ENCODE measurements around the gene AREG.

DNA sequence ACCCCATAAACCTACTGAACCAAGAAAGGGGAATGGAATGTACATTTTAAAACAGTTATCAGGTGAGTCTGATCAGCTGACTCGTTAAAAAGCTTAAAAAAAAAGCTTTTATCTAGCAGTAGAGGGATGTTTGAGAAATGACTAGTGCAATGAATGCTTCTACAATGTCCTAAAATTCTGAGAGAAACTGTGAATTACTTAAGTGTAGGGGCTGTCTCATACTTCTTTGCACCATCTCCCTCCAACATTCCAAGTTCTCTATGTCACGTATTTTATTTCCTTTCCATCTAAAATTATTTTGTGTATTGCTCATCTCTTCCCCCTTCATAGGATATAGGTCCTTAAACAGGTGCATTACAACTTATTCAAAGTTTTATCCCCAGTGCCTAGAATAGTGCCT, 11.9 kb upstream of the AREG start:
- TF ChIP-seq, protein P1, sequence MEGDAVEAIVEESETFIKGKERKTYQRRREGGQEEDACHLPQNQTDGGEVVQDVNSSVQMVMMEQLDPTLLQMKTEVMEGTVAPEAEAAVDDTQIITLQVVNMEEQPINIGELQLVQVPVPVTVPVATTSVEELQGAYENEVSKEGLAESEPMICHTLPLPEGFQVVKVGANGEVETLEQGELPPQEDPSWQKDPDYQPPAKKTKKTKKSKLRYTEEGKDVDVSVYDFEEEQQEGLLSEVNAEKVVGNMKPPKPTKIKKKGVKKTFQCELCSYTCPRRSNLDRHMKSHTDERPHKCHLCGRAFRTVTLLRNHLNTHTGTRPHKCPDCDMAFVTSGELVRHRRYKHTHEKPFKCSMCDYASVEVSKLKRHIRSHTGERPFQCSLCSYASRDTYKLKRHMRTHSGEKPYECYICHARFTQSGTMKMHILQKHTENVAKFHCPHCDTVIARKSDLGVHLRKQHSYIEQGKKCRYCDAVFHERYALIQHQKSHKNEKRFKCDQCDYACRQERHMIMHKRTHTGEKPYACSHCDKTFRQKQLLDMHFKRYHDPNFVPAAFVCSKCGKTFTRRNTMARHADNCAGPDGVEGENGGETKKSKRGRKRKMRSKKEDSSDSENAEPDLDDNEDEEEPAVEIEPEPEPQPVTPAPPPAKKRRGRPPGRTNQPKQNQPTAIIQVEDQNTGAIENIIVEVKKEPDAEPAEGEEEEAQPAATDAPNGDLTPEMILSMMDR (IDR thresholded peaks at IDR 0.05) = no peak
- no peak for TF ChIP-seq EP300 (IDR thresholded peaks at IDR 0.05)
- TF ChIP-seq POLR2A (IDR thresholded peaks at IDR 0.05) = no peak
